ENCODE data around the gene SLC1A5.
"Not testable (repeated sequence)": the region's sequence is repeated elsewhere in the genome, so short reads cannot be mapped to it uniquely, and the experiment has no call there.

SLC1A5 gene

DNA sequence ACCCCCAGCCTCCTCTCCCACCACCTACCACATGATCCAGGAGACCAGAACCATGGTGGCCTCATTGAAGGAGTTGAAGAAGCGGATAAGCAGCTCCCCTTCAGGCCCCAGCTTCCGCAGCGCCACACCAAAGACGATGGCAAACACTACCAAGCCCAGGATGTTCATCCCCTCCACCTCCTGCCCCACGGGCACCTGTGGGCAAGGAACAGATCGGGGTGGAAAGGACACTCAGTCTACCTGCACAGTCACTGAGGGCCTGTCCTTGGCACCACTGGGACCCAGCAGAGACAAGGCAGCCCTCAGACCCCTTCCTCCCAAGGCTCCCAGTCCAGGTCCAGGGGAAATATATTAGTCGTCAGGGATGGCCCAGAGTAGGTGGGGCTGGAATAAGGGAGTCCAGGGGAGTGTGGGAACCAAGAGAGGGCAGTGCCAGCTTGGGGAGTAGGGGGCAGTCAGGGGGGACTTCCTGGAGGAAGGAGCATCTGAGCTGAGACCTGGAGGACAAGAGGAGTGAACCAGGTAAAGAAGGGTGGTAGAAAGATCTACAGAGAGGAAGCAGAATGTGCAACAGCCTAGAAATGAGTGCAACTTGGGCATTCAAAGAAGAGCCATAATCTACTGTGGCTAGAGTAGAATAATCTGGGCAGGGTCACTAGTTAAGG is 5.9 kb downstream of the SLC1A5 start:
- FAIRE-seq: no peak
- no peak for TF ChIP-seq POLR2AphosphoS5 (IDR thresholded peaks at IDR 0.05; ENCODE audit: low read depth, low read length)
- TF ChIP-seq POLR2A (IDR thresholded peaks at IDR 0.05; ENCODE audit: low read depth, low read length): no peak
- TF ChIP-seq TAF1 (IDR thresholded peaks at IDR 0.05; ENCODE audit: borderline replicate concordance, low read depth, low read length): no peak
- no peak for DNase-seq (ENCODE audit: insufficient read length)

DNA sequence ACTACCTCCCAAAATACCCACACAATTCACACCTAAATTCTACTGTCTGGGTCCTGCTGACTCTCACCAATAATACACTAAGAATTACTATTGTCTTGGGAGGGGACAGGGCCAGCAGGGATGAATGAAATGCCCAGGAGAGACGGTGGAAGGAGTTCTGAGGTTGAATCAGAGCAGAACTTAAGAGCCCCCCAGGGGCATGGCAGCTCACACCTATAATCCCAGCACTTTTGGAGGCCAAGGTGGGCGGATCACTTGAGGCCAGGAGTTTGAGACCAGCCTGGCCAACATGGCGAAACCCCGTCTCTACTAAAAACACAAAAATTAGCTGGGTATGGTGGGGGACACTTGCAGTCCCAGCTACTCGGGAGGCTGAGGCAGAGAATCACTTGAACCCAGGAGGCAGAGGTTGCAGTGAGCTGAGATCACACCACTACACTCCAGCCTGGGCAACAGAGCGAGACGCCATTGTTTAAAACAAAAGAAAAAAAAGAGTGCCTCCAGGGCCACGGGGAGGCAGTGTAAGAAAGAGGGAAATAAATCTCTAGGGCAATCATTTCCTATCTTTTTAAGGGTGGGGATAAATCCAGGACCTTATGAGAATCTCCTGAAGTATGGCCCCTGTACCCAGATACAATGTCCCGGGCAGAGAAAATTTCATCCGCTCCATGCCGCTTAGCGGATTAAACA is 10.3 kb downstream of the SLC1A5 start:
- DNase-seq (ENCODE audit: insufficient read length); FAIRE-seq: not testable (repeated sequence)

- DNase-seq (ENCODE audit: insufficient read length) (no peak), FAIRE-seq (no peak)
- TF ChIP-seq POLR2AphosphoS5 (IDR thresholded peaks at IDR 0.05; ENCODE audit: low read depth, low read length): no peak
- TF ChIP-seq POLR2A (IDR thresholded peaks at IDR 0.05; ENCODE audit: low read depth, low read length): no peak
- TF ChIP-seq TAF1 (IDR thresholded peaks at IDR 0.05; ENCODE audit: borderline replicate concordance, low read depth, low read length): no peak
These were observed 11.2 kb downstream of the SLC1A5 start for GRCh38 chr19:46776927-46777911.

DNA sequence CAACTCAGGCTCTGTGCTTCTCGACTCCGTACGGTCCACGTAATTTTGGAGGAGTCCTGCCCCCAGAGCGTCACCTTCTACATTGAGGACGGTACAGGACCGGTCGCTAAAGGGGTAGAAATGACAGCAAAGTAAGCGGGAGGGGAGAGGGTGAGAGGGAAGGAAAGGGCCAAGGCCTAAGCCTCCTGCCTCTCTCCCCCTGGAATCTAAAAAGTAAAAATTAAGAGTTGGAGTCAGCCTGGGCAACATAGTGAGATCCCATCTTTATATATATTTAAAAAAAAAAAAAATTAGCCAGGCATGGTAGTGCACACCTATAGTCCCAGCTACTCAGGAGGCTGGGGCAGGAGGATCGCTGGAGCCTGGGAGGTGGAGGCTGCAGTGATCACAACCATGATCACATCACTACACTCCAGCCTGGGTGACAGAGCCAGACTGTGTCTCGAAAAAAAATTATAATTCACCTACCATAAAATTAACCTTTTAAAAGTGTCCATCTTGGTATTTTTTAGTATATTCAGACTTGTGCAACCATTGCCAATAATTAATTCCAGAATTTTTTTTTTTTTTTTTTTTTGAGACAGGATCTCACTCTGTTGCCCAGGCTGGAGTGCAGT is 12.6 kb downstream of the SLC1A5 start:
- no peak for TF ChIP-seq POLR2AphosphoS5 (IDR thresholded peaks at IDR 0.05; ENCODE audit: low read depth, low read length)
- FAIRE-seq (no peak), DNase-seq (ENCODE audit: insufficient read length) (no peak)

- no peak for FAIRE-seq
- TF ChIP-seq TAF1 (IDR thresholded peaks at IDR 0.05; ENCODE audit: borderline replicate concordance, low read depth, low read length): no peak
- no peak for TF ChIP-seq POLR2AphosphoS5 (IDR thresholded peaks at IDR 0.05; ENCODE audit: low read depth, low read length)
- no peak for TF ChIP-seq POLR2A (IDR thresholded peaks at IDR 0.05; ENCODE audit: low read depth, low read length)
- no peak for DNase-seq (ENCODE audit: insufficient read length)
These were observed 15.4 kb downstream of the SLC1A5 start for GRCh38 chr19:46773018-46773399.

GRCh38 chr19:46772170-46773017 is 16.0 kb downstream of the SLC1A5 start:
- DNase-seq (ENCODE audit: insufficient read length) (no peak), FAIRE-seq (no peak)
- TF ChIP-seq POLR2A (IDR thresholded peaks at IDR 0.05; ENCODE audit: low read depth, low read length) (no peak), TAF1 (IDR thresholded peaks at IDR 0.05; ENCODE audit: borderline replicate concordance, low read depth, low read length) (no peak), POLR2AphosphoS5 (IDR thresholded peaks at IDR 0.05; ENCODE audit: low read depth, low read length) (no peak)

DNA sequence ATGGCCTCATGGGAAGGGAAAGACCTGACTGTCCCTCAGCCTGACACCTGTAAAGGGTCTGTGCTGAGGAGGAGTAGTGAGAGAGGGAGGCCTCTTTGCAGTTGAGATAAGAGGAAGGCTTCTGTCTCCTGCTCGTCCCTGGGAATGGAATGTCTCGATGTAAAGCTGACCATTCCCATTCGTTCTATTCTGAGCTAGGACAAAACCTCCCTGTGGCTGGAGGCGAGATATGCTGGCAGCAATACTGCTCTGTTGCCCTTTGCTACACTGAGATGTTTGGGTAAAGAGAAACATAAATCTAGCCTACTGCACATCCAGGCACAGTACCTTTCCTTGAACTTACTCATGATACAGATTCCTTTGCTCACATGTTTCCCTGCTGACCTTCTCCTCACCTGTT is 19.6 kb downstream of the SLC1A5 start:
- FAIRE-seq; DNase-seq (ENCODE audit: insufficient read length): not testable (repeated sequence)

DNA sequence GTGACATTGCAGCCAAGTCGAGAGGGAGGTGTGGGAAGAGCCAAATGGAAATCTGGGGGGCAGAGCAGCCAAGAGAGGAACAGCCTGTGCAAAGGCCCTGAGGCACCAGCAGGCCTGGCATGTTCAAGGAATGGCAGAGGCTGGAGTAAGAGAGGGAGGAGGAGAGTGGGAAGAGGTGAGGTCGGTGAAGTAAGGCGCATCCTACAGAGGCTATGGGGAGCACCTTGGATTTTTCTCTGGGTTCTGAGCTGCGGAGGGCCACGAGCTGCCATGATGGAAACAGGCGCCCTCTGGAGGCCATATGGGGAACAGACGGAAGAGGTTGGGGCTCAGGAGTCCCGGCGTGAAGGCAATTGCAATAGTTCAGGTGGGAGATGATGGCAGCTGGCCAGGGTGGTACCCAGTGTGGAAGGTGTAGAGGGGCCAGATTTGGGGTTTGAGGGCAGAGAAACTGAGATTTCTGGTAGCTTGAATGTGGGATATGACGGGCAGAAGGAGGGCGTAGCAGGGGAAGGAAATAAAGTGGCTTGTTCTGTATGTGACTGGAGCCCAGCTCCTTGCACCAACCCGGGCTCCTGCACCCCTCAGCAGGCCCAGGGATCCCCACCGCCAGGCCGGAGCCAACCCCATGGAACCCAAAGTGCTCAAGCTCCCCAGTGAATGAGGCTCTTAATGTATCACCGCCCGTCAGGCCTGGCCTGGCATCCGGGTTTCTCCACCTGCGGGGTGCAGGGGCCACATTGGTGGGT is 21.7 kb downstream of the SLC1A5 start:
- peak; percentile 77 for DNase-seq (ENCODE audit: insufficient read length)
- TF ChIP-seq POLR2AphosphoS5 (IDR thresholded peaks at IDR 0.05; ENCODE audit: low read depth, low read length) (no peak), POLR2A (IDR thresholded peaks at IDR 0.05; ENCODE audit: low read depth, low read length) (no peak)
- FAIRE-seq: peak; percentile 27

GRCh38 chr19:46764817-46765291 is 23.5 kb downstream of the SLC1A5 start:
- TF ChIP-seq POLR2AphosphoS5 (IDR thresholded peaks at IDR 0.05; ENCODE audit: low read depth, low read length): no peak
- TF ChIP-seq POLR2A (IDR thresholded peaks at IDR 0.05; ENCODE audit: low read depth, low read length): no peak
- no peak for TF ChIP-seq TAF1 (IDR thresholded peaks at IDR 0.05; ENCODE audit: borderline replicate concordance, low read depth, low read length)
- FAIRE-seq: no peak
- no peak for DNase-seq (ENCODE audit: insufficient read length)

- DNase-seq (ENCODE audit: insufficient read length) (no peak), FAIRE-seq (no peak)
- no peak for TF ChIP-seq TAF1 (IDR thresholded peaks at IDR 0.05; ENCODE audit: borderline replicate concordance, low read depth, low read length)
- no peak for TF ChIP-seq POLR2A (IDR thresholded peaks at IDR 0.05; ENCODE audit: low read depth, low read length)
- TF ChIP-seq POLR2AphosphoS5 (IDR thresholded peaks at IDR 0.05; ENCODE audit: low read depth, low read length): no peak
These were observed 26.0 kb downstream of the SLC1A5 start for GRCh38 chr19:46762245-46762890.
